GM21576 (cell line): Measurements from ENCODE around the gene MARK2.
A peak's percentile ranks its signal among the peaks of the same experiment; 100 is the strongest.

ENCODE experiments used
- ATAC-seq: cut with Tn5 transposase; IDR thresholded peaks from one replicate; pipeline ENCODE4 v1.9.1; 2021; ENCODE audit warnings: mild to moderate bottlenecking, moderate library complexity; ENCODE audit not compliant: unreplicated experiment

Gene MARK2

DNA sequence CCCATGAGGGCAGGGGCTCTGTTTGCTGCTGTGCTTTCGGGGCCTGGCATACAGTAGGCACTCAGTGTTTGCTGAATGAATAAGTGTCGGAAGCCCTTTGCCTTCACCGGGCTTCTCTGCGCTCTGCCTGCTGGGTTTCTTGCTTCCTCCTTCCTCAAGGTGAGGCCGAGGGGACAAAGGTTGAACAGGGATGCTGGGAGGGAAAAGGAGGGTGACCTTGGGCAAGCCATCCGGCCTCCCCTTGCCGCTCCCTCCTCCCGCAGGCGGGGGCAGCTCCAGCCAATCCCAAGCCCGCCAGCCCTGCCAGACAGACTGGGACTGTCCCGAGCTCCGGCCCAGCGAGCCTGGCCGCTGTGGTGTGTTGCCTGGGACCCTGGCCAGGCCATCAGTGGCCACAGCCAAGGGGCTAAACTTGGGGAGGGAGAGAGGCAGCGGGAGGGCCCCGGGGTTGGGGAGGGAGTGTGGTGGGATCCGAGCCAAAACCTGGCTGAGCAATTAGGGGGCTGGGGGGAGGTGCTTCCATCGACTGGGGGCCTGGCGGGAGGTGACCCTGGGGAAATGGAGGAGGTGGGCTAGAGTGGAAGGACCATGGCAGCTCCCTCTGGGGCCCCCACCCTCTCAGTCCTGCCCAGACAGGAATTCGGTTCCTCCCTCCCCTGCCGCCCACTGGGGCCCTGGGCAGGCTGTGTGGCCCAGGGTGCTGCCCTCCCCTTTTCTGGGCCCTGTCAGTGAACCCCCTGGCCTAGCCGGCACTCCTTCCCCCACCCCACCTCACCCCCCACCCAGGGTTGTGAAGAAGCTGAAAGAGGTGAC, 81.4 kb downstream of the MARK2 start:
- ATAC-seq = no peak

DNA sequence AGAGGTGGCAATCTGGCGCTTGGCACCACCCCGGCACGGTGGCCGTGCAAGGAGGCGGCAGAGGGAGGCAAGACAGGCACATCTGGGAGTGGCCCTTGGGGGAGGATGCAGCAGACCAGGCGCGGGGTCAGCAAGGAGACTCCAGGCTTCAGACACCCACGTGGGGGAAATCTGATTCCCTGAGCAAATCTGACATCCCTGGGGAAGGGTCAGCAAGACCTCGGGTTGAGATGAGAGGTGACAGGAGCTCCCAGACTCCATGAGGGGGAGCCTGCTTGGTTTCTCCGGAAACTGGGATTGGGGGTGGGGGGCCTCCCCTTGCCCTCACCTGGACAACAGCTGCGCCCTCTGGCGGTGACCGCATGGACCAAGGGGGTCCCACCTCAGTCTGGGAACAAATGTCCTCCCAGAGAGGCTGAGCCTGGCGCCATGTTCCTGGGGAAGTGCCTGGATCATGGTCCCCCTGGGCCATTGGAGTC, 82.1 kb downstream of the MARK2 start:
- no peak for ATAC-seq

DNA sequence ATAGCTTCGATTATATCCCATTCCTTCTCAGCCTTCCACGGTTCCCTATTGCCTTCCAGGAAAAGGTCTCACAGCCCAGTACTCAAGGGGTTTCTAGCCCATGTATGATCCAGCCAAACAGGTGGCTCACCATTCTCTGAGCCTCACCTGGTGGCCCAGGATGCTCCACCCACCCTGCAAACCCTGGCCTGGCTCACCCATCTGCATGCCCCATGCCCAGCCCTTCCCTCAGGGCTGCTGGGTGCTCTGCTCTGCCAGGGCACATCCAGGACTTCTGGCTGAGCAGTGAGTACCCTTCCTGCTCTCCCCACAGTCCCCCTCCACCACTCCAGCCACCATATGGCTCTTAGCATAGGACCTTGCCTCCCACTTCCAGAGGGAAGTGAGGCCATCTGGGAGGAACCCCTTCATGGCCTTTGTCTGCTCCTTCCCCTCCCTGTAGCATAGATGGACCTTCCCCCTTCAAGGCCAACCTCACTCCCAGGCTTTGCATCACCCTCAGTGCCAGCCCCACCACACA, 83.8 kb downstream of the MARK2 start:
- ATAC-seq = no peak

DNA sequence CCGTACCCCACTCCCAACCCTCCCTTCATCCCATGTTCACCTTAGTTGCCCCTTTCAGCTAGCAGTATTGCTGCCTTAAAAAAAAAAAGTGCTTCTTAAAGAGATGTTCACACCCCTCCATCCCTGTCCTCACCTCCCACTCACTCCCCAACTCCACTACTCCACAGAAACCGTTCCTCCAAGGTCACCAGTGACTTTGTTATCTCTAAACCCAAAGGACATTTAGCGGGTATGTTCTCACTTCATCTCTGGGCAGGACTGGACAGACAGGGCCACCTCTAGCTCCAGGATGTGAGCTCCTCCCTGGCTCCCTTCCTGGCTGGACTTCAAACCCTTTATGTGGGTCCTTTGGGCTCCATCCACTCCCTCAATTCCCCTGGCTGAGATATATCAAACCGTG, 84.4 kb downstream of the MARK2 start:
- no peak for ATAC-seq

DNA sequence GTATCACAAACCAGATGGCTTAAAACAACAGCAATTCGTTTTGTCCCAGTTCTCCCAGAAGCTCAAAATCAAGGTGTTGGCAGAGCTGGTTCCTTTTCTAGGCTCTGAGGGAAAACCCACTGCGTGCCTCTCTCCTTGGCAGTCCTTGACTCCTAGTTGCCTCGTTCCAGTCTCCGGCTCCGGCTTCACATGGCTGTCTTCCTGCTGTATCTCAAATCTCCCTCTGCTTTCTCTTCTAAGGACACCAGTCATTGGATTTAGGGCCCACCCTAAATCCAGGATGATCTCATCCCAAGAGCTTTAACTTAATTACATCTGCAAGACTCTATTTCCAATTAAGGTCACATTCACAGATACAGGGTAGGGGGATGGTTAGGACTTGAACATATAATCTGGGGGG, 90.7 kb downstream of the MARK2 start:
- ATAC-seq = no peak

DNA sequence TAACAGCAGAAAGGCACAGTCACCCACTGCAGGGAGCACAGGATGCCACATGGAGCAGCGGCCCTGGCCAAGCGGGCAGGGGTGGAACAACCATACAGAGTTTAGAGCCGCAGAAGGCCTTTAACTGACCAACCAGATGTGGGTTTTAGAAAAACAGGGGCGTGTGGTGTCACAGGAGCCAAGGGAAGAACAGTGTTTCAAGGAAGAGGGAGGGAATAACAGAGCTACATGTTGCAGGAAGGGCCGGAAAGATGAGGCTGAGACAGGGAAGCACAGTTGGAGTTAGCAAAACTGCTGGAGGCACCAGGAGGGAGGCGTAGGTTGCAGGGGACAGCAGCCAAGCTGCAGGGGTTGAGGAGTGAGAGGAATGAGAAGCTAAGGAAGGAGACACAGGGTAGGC, 92.1 kb downstream of the MARK2 start:
- ATAC-seq = no peak

DNA sequence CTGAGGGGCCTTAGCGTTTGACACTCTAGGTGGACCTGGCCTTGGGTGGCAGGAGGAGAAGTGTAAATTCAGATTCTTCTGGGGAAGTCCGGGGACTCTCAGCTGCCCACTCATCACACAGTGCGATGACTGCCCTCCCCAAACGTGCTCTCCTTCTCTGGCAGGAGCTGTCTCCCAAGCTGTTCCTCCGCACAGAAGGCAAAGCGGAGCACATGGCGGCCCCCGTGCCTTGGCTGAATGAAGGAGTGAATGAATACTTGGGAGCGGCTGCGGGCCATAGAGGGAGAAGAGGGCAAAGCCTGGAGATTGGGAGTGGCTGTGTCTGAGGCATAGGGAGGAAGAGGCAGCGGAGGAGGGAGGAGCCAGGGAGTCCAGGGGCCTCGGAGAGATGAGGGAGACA, 93.0 kb downstream of the MARK2 start:
- ATAC-seq = no peak

DNA sequence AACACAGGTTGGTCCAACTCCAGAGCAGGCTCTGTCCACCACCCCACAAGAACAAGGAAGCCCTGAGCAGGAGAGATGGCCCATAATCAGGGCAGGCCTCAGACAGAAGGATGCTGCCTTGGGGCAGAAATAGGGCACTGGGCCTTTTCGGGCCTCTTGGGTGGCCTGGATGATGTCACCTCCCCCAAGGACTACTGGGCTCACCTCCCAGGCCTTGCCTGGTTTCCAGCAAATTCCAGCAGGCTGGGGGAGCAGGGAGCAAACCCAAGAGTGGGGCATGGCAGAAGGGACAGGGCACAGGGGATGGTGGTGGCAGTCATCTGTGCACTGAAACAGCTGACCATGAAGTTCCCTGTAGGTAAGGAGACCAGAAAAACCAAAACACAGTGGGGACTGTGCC, 94.5 kb downstream of the MARK2 start:
- ATAC-seq = no peak

DNA sequence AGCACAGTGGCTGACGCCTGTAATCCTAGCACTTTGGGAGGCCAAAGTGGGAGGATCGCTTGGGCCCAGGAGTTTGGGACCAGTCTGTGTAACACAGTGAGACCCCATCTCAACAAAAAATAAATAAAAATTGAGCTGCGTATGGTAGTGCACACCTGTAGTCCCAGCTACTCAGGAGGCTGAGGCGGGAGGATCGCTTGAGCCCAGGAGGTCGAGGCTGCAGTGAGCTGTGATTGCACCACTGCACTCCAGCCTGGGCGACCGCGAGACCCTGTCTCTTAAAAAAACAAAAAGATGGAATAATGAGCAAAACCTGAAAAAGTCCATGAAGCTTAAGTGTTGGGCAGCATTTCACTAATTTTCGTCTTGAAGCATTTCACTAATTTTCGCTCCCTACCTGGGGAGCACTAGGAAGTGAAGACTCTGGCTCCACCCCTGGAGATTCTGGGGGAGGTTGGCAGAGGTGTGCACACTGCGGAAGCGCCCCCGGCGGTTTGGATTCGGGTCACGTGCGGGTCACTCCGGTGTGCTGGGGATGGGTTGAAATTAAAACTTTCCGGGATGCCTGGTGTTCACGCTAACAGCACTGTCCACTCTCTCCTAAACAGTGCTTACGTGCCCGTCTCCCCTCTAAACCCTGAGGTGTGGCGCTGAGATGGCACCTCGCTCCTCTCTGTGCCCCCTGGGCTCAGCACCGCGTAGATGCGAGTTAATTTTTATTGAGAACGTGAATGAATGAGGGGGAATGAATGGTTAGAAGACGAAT, 99.0 kb downstream of the MARK2 start:
- ATAC-seq = peak; percentile 8

DNA sequence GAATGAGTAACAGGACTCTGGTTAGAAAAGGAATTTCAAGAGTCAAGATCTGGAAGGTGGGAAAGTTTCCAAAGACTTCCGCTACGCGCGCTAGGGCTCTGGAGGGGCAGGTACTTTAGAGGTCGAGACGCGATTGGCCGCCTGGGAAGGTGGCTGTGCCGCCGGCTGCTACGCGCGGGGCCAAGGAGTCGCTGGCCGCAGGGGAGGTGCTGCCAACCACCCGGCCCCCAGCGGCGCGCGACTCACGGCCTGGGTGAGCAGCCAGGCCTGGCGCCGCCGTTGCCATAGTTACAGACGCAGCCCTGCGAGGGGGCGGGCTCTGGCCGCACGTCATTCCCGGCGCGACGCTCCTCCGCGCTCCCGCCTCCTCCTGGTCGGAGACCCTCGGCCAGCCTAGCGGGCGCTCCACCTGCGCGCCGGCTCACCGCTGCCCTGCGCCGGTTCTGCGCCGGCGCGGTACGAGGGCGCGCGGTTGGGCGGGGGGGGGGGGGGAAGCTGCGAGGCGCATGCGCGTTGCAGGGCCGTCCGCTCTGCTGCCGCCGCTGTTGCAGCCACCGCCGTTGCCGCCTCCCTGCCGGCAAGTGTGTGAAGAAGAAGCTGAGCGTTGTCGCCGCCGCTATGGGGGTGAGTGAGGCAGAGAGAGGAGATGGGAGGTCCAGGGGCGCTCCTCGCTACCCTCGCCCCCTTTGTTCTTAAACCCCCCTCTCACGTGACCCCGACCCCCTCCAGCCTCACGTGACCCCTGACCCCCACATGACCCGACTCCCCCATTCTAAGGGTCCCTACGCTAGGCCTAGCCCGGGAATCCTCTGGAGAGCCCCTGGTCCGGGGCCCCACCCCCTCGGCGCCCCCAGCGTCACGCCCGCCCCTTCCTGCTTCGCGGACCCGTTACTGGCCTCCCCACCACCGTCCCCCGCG, 99.8 kb downstream of the MARK2 start, which contains the start of gene NAA40:
NAA40 (plus strand) TSS at position 524 of the 918 bp plus-strand sequence; CDS start at position 619, 95 bp downstream.
- peak; percentile 89 for ATAC-seq

DNA sequence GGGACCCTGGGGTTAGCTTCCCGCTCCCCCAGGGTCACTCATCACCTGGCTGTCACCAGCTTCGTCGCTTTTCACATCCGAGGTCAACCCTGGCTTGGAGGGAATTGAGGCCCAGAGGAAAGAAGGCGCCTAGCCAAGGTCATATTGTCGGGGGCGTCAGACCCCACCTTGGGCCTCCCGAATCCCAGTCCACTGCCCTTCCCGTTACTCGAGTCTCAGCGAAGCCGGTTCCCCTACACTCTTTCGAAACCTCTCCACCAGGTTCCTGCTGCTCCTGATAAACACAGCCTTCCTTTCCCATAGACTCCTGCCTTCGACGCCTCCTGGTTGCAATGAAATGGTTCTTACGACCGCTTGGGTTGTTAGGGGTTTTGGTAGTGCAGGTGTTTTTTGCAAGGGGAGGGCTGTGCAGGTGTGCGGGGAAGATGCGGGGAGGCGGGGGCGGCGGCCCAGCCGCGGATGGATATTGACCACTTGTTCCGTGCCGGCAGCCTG, 100.5 kb downstream of the MARK2 start:
- ATAC-seq = no peak

DNA sequence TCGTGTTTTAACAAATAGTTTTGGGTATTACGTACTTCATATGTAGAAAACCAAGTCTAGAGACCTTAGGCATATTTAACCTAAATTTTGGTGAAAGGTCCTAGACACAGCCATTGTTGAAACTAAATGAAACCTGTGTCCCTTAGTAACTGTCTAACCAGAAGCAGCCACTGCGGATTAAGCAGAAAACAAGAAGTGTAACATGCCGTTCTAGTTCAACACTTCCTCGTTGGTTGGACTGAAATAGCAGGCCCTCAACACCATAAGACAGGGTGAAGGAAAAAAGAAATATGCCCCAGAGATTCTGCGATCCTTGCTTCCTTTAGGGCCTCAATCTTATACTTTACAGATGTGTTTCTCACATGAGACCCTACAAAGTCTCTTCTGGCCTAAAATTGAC, 101.9 kb downstream of the MARK2 start:
- no peak for ATAC-seq

DNA sequence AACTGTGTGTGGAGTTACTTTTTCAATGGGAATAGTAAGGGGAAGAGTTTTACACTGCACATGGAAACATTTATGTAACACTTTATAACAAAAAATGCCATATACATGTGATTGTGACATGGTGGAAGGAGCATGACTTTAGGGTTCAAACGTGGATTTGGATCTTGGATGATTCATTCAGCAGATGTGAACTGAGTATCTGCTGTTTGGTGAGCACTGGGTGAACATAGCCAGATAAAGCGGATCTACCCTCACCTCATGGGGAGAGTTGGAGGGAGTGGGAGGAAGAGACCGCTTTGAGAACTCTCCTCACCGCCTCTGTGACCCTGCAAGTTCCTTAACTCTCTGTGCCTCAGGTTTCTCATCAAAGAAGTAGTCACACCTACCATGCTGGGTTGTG, 103.0 kb downstream of the MARK2 start:
- ATAC-seq = no peak

DNA sequence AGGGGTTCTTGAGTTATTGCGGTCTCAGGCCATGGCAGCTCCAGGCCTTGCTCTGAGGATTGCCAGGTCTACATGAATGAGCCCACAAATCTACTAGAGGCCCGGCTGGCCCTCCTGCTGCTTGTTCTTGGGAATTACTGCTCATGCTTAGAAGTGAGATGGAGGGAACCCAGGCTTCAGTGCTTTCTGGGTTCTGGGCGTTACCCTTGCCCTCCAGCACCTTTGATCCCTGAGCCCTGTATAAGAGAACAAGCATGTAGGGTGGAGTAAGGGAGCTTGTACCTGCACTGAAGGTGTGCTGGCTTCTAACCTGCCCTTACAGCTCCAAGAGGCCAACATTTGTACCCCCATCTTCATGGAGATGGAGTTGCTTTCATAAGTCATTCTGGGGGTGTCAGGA, 103.9 kb downstream of the MARK2 start:
- no peak for ATAC-seq

DNA sequence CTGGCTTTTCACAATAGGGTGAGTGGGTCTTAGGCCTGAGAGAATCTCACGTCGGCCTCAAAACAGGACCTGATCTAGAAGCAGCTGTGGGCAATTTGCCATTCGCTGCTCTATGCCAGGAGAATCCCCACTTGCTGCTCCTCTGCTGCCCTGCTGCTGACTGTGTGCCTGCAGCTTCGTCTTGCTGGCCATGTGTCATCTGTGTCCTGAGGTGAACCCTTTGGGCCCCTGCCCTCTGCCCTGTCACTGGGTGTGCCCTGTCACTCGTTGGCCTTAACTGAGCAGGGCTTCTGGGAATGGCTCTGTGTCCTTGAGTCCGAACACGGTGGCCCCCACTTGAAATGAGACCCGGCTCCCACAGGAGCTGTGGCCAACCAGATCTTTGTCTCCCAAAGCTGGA, 106.1 kb downstream of the MARK2 start:
- ATAC-seq = no peak

DNA sequence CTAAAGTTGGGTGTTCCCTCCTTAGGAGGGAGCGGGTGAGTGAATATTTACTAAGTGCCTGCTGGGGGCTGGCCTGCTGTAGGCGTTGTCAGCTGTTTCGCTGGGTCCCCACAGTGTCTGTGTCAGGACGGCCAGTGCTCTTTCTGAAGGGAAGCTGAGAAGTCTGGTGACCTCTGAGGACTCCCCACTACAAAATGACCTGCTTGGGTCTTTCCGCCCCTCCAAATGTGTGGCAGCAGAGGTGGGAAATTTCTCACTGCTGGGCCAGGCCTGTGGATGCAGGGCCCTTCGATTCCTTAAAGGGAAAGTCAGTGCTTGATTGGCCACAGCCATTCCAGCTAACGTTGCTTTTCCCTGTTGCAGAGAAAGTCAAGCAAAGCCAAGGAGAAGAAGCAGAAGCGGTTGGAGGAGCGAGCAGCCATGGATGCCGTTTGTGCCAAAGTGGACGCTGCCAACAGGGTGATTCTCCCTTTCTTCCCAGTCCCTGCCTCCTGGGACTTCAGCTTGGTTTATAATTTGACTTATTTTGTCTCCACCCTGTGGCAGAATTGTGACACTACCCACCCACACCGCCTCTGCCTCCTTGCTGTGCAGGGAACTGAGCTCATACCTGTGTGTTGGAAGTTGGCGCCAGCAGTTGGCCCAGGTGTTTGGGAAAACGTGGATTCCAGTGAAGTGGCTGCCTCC, 106.7 kb downstream of the MARK2 start:
- ATAC-seq = no peak

DNA sequence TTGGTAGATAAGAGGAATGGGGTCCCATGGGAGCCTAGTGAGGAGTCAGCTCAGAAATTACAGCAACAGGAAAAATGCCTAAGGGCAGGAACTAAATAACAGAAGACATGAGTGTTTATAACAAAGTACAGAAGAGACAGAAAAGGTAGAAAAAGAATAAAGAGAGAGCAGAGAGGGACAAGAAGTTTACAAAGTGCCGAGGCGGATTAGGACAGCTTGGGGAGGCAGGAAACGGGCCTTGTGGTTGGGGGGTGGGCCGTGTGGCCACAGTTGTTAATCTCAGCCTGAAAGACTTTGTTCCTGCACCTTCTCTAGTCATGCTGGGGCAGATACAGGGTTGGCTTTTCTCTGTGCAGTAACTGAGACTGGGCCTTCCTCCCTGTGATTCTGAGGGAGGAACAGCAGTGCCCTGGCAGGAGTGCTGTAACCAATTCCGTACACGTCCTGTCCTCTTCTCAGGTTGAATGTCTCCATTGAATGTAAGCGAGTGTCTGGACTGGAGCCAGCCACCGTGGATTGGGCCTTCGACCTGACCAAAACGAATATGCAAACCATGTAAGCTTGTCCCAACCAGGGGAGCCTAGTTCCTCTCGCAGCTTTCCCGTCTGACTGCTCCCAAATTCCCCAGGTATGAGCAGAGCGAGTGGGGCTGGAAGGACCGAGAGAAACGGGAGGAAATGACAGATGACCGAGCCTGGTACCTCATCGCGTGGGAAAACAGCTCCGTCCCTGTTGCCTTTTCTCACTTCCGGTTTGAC, 113.0 kb downstream of the MARK2 start:
- ATAC-seq = no peak

DNA sequence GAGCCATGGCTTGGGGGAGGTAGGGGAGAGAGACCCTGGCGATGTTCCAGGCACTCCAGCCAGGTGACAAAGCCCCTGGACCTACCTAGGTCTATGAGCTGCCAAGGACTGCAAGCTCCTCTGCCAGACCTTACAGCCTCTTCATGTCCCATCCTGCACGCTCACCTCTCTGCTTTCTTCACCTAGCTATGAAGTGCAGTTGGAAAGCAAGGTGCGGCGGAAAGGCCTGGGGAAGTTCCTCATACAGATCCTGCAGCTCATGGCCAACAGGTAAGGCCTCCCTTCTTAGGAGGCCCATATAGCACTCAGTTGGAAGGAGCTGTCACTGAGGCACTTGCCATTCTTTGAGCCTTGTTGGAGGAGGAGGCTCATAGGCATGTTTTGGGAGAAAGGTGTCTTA, 113.7 kb downstream of the MARK2 start:
- ATAC-seq = no peak

DNA sequence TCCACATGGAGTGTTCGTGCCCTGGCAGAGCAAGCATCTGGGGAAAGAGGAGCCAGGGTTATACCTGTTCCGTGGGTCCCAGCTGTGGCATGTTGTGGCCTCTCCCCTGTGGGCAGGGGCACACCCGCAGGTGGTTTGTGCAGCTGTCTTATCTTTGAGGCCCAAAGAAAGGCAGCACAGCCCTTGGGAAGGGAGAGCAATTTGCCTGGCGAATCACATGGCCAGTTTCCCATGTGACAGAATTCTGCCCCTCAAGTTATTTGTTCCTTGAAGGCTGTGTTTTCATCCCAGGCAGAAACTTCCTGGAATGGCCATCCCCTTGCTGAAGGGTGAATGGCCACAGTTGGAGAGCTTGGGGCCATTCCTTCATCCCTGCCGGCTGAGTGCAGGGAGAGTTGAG, 119.1 kb downstream of the MARK2 start:
- ATAC-seq = no peak
